ENCODE data around the gene C11orf97.

GRCh38 chr11:94557992-94558391 lies 45.7 kb downstream of the C11orf97 start:
- TF ChIP-seq CTCF (IDR thresholded peaks at IDR 0.05; ENCODE audit: insufficient read depth, low read depth, low read length), result no peak
- no peak for TF ChIP-seq EZH2 (IDR thresholded peaks at IDR 0.05; ENCODE audit: insufficient read depth, low read length)

Measured in astrocyte (in vitro differentiated cells and primary cell).